Activated B cell treated with CpG ODN at 0.5 μM for 24 hours (primary cell): Measurements from ENCODE around the gene CLMN. TPM values are rescaled to one million over a fixed set of nuclear protein-coding genes. Genes with fewer than 3 reads are reported as not detected.

Source experiments
- ATAC-seq: fragments of 200-7000 bp; cut with Tn5 transposase; one replicate; pipeline ENCODE4 v1.10.0; 2021; ENCODE audit warnings: low read depth, mild to moderate bottlenecking, moderate library complexity
- CTCF ChIA-PET: fragments of 350-600 bp; sonication (Branson Sonifier 250); formaldehyde crosslinking; loops from one replicate; lab custom pipeline; 2021; ENCODE audit warnings: antibody characterized with exemption; lab: Charles Lee
- POLR2A ChIA-PET: fragments of 350-600 bp; sonication (Branson Sonifier 250); formaldehyde crosslinking; loops from one replicate; lab custom pipeline; 2021; ENCODE audit warnings: antibody characterized with exemption; lab: Charles Lee
- DNase-seq: peaks from one replicate; pipeline ENCODE4 v3.0.0; 2022
- H3K27ac Mint-ChIP-seq: one replicate; pipeline ENCODE4 v1.8.0; 2020; ENCODE audit warnings: mixed read lengths
- H3K27me3 Mint-ChIP-seq: one replicate; pipeline ENCODE4 v1.8.0; 2021; ENCODE audit warnings: mixed read lengths
- H3K36me3 Mint-ChIP-seq: one replicate; pipeline ENCODE4 v1.8.0; 2021; ENCODE audit warnings: low read depth, mixed read lengths
- H3K4me1 Mint-ChIP-seq: one replicate; pipeline ENCODE4 v1.8.0; 2021; ENCODE audit warnings: mixed read lengths
- H3K4me3 Mint-ChIP-seq: one replicate; pipeline ENCODE4 v1.8.0; 2020; ENCODE audit warnings: mild to moderate bottlenecking, mixed read lengths
- H3K9me3 Mint-ChIP-seq: one replicate; pipeline ENCODE4 v1.8.0; 2020; ENCODE audit warnings: mixed read lengths
- intact Hi-C: fragments of 100-400 bp; cut with micrococcal nuclease; formaldehyde crosslinking; loops from one replicate; pipeline ENCODE4 v1.15.1; 2024
- total RNA-seq: library from RNA; stranded (reverse); gene quantifications from 2 replicates; pipeline ENCODE4 v1.2.3, GENCODE V29; 2022
- TF ChIP-seq, protein P1 (sequence below): fragments of 200-600 bp; IDR thresholded peaks from one replicate; pipeline ENCODE4 v1.8.0; 2022; ENCODE audit warnings: antibody characterized with exemption, mild to moderate bottlenecking

CLMN gene
- total RNA-seq, 1 donor from 2014 or later: 23.9 TPM

DNA sequence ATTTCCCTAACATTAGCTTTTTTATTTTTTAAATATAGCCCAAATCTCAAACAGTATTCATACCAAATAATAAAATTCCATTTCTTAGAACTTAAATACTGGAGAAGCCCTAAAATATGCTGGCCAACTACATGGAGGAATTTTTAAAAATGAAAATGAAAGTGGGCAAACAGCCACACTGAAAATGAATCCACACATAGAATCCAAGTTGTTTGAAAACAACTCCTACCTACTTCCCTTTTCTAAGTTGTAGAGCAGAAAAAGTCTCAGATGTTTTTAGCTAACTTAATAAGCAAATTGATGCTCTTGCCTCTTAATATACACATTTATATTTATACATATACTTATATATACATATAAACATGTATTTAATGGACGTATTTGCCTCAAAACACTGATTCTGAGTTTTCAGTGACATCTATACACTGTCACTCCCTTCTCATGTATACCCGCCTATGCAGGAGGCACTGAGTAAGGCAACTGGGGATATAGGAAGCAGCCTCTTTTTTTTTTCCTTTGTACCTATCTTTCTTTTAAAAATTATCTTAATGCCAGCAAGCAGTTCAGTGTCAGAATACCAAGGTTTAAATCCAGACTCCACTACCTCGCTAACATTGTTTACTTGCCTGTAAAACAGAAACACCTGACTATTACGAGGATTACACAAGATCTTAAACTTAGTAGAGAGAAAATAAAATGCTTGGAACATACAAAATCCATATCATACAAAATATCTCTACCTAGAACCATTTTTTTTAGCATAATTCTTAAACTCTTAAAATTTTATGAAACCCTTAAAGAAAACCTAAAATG lies 175.7 kb downstream of the CLMN start:
- intact Hi-C loops: loop anchor here (1.0 to 5.0 kb wide), 3 partner anchors 13 to 218 kb away; partner anchors contain the start of gene DICER1
- Mint-ChIP-seq H3K27ac (peak overlapping the region; percentile 74), H3K27me3 (no peaks in the 10 kb centered on the region), H3K4me1 (peaks cover 92% of the 10 kb centered on the region), H3K9me3 (peaks cover 17% of the 10 kb centered on the region), H3K4me3 (peak overlapping the region; percentile 41), H3K36me3 (peaks cover 23% of the 10 kb centered on the region)
- TF ChIP-seq, protein P1, sequence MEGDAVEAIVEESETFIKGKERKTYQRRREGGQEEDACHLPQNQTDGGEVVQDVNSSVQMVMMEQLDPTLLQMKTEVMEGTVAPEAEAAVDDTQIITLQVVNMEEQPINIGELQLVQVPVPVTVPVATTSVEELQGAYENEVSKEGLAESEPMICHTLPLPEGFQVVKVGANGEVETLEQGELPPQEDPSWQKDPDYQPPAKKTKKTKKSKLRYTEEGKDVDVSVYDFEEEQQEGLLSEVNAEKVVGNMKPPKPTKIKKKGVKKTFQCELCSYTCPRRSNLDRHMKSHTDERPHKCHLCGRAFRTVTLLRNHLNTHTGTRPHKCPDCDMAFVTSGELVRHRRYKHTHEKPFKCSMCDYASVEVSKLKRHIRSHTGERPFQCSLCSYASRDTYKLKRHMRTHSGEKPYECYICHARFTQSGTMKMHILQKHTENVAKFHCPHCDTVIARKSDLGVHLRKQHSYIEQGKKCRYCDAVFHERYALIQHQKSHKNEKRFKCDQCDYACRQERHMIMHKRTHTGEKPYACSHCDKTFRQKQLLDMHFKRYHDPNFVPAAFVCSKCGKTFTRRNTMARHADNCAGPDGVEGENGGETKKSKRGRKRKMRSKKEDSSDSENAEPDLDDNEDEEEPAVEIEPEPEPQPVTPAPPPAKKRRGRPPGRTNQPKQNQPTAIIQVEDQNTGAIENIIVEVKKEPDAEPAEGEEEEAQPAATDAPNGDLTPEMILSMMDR: no peak
- CTCF ChIA-PET: interaction anchor here (0.7 to 1.3 kb wide), 2 partner anchors 9 to 13 kb away, joined by 3 read pairs; no protein-coding TSS in a partner anchor
- ATAC-seq (no peak), DNase-seq (no peak)
- POLR2A ChIA-PET: interaction anchor here (0.6 to 2.5 kb wide), 5 partner anchors 11 to 591 kb away, joined by 3 to 5 read pairs (median 3); partner anchors contain the start of gene DICER1

DNA sequence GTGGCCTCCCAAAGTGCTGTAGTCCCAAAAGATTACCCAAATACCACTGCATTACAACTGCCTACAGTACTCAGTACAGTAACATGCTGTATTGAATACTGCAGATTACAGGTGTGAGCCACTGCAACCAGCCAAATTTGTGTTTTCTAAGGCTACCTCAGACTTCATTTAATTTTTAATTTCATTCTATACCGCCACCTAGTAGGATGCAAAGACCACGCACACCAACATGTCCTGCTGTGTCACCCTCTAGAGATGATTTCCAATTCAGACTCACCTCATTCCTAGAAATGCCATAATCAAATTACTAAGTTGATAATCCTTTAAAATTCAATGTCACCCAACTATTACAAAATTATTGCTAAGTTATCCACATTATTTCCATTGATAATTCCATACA lies 177.5 kb downstream of the CLMN start:
- Mint-ChIP-seq H3K27ac (peak overlapping the region; percentile 30), H3K9me3 (peaks cover 16% of the 10 kb centered on the region), H3K4me3 (no peak overlapping the region), H3K4me1 (peaks cover 83% of the 10 kb centered on the region), H3K27me3 (no peaks in the 10 kb centered on the region), H3K36me3 (peaks cover 22% of the 10 kb centered on the region)
- no peak for DNase-seq
- intact Hi-C loops: loop anchor here (5.0 kb wide), 2 partner anchors 55 to 220 kb away; no protein-coding TSS in a partner anchor
- ChIA-PET POLR2A (interaction anchor here (2.5 kb wide), 1 partner anchor 15 kb away, joined by 5 read pairs; the partner anchor contains the start of gene DICER1), CTCF (no interaction called here)
- ATAC-seq: no peak
- TF ChIP-seq, protein P1: no peak

DNA sequence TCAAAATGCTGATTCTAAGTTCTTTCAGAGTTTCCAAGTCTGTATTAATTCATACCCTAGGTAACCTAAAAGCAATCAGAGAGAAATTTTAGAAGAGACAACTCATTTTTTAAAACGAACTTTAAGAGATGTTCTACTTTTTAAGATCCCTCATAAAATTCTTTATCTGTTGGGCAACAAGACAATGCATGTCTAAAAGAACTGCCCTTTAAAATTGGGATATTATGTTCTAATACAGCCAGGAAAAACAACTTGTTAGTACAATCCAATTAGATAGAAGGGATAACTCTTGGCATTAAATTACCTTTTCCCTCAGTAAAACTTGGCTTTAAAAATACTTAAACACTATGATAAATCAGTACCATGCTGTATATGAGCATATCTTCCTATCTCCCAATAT lies 178.0 kb downstream of the CLMN start:
- POLR2A ChIA-PET: interaction anchor here (0.8 to 2.5 kb wide), 2 partner anchors 11 to 16 kb away, joined by 3 to 5 read pairs; partner anchors contain the start of gene DICER1
- intact Hi-C loops: loop anchor here (5.0 kb wide), 2 partner anchors 56 to 221 kb away; no protein-coding TSS in a partner anchor
- Mint-ChIP-seq H3K27ac (peak overlapping the region; percentile 30), H3K27me3 (no peaks in the 10 kb centered on the region), H3K4me3 (no peak overlapping the region), H3K36me3 (peaks cover 22% of the 10 kb centered on the region), H3K4me1 (peaks cover 80% of the 10 kb centered on the region), H3K9me3 (peaks cover 14% of the 10 kb centered on the region)
- no peak for DNase-seq
- TF ChIP-seq, protein P1: no peak
- no peak for ATAC-seq
- CTCF ChIA-PET: no interaction called here

DNA sequence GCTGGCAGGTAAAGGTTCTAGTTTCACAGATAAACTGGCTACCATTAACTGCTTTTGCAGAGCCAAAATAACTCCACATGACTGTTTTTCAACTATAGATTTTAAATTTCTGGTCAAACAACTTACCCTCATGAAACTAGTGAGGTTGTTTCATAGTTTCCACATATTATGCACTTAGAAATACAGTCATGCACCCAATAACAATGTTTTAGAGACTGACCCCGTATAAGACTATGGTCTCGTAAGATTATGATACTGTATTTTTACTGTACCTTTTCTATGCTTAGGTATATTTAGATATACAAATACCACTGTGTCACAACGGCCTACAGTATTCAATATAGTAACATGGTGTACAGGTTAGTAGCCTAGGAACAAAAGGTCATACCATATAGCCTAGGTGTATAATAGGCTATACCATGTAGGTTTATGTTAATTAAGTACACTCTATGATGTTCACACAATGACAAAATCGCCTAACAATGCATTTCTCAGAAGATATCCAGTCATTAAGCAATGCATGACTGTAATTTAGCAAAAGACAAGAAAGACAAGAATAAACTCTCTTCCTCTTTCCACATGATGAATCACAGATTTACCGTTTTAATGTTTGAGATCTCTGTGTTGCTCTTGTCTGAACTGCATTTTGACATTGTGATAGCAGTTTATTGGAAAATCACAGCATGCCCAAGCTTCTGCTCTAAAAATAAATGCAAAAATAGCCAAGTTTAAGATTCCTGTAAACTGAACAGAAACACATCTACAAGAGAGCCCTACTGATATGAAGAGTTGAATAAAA lies 179.4 kb downstream of the CLMN start:
- TF ChIP-seq, protein P1: no peak
- POLR2A ChIA-PET: no interaction called here

More for the DNA sequence above, 179.4 kb downstream of the CLMN start:
- H3K27ac Mint-ChIP-seq: peak overlapping the region; percentile 78
- DNase-seq (no peak), ATAC-seq (peak; percentile 52)
- peaks cover 19% of the 10 kb centered on the region for H3K36me3 Mint-ChIP-seq
- intact Hi-C loops: loop anchor here (1.0 to 5.0 kb wide), 3 partner anchors 57 to 222 kb away; no protein-coding TSS in a partner anchor
- H3K4me3 Mint-ChIP-seq: peak overlapping the region; percentile 64
- H3K9me3 Mint-ChIP-seq: peaks cover 7% of the 10 kb centered on the region
- peaks cover 79% of the 10 kb centered on the region for H3K4me1 Mint-ChIP-seq
- H3K27me3 Mint-ChIP-seq: no peaks in the 10 kb centered on the region
- CTCF ChIA-PET: no interaction called here
